ENCODE measurements around the gene ITK.

The ITK gene

DNA sequence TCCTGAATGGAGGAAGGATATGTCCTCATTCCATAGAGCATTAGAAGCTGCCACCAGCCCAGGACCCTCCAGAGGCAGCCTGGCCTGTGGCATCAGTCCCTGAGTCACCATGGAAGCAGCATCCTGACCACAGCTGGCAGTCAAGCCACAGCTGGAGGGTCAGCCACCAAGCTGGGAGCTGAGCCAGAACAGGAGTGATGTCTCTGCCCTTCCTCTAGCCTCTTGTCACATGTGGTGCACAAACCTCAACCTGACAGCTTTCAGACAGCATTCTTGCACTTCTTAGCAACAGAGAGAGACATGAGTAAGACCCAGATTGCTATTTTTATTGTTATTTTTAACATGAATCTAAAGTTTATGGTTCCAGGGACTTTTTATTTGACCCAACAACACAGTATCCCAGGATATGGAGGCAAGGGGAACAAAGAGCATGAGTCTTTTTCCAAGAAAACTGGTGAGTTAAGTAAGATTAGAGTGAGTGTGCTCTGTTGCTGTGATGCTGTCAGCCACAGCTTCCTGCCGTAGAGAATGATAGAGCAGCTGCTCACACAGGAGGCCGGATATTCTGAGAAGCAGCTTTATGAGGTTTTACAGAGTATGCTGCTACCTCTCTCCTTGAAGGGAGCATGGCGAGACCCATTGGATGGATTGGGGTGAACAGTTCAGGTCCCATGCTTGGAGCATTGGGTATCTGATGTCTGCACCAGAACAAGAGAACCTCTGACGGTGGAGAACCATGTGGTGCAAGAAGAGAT is 72.2 kb downstream of the ITK start:
- DNase-seq = no peak

DNA sequence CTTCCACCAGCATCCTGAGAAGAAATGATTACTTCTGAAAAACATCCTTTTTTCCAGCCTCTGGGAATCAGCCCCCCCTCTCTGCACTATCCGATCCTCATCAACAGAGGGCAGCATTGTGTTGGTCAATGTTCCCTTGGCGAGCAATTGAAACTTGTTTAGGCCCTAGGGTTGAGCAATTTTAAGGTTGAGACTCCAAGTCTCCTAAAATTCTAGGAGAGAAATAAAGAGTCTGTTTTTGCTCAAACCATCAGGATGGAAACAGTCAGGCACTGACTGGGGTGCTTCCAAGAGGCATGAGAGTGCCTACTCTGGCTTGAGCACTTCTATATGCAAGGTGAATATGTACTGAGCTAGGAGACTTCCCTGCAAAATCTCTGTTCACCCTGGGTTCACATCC is 72.9 kb downstream of the ITK start:
- DNase-seq = no peak

DNA sequence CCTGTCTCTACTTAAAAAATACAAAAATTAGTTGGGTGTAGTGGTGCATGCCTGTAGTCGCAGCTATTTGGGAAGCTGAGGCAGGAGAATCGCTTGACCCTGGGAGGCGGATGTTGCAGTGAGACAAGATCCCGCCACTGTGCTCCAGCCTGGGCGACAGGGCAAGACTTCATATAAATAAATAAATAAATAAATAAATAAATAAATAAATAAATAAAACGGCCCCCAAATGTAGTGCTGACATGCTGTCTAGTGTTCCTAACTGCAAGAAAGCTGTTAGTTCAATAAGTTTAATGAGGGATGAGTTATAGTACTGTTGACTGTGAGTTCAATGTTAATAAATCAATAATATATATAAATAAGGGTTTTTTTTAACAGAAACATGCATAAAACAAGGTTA is 77.8 kb downstream of the ITK start:
- DNase-seq = no peak

DNA sequence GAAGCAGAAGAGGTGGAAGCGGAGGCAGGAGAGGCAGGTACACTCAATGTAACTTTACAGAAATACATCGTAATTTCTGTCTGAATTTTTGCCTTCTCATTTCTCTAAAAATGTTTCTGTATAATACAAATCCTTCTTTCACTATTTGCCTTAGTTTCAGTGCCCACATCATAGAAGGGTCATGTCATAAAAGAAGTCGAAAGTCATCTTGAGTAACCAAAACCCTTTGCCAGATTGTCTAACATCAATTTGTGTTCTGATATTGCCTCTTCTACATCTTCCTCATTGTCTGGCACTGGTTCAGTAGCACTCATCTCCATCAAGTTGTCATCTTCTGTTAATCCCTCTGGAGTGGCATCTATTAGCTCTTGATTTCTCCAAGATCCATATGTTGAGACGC is 79.1 kb downstream of the ITK start:
- no peak for DNase-seq

DNA sequence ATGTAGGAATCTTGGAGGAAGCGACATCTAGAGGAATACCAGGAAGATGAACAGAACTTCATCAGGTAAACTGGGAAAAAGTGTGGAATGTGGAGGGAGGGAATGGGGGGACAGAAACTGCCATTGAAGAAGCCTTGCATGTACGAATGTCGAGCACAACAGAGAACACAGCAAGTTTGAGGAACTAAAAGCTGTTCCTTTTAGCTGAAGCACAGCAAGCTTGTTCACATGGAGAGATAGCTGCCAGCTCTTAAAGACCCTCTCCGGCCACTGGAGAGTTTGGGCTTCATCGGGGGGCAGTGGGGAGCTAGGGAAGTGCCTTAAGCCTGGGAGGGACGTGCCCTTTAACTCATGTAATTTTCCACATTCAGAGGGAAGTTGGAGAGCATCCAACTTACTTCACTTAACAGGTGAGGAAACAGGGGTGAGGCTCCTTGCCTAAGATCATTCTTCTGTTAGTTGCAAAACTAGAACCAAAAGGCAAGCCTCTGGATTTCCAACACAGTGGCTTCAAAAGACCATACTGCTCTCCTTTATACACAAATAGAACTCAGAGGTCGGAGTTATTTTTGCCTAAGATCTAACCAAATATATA is 83.0 kb downstream of the ITK start:
- DNase-seq = no peak

DNA sequence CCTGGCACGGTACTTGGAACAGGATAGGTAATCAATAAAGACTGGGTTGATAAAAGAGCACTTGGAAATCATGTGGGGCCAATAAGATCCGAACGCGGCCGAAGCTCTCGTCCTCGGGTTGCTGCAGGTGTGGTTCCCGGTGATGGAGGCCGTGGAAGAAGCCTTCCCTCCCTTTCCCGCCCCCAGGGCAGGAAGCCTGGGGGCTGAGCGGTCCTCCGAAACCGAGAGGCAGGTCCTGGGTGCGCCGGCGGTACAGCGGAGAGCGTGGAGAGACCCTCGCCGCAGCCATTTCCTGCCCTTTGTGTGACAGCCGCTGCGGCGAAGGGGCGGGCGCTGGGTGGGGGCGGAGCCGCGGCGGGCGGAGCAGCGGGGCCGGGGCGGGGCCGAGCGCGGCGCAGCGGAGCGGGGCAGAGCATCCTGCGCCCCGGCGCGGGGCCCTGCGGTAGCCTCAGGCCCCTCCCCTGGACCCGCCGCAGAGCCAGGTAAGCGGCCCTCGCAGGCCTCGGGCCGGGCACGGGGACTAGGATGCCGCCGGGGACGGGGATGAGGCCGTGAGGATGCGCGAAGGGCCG is 85.2 kb downstream of the ITK start, which contains the start of gene CYFIP2:
CYFIP2 (plus strand) TSS at position 410 of the 572 bp plus-strand sequence. CDS start 19,239 bp downstream, outside the sequence.
- DNase-seq = peak; percentile 22

- DNase-seq = peak; percentile 19
Observed at GRCh38 chr5:157266286-157267007, 85.8 kb downstream of the ITK start.

DNA sequence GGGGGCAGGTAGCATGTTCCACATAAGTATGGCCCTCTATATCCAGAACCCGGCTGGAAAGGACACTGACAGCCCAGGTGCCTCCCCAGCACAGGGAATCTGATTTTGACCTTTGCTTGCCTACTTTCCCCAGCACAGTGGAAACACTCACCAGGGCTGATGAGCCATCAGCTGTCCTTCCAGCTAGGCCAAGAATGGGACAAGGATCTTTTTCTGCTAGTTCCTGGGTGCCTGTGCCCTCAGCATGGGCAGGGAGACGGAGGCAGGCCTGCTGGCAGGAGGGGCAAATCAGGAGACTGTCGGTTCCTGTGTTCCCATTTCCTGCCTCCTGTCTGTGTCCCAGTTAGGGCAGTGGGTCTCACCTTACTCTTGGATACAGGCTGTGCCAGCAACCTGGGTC is 86.4 kb downstream of the ITK start:
- no peak for DNase-seq

GRCh38 chr5:157267761-157268480 is 87.3 kb downstream of the ITK start:
- no peak for DNase-seq

DNA sequence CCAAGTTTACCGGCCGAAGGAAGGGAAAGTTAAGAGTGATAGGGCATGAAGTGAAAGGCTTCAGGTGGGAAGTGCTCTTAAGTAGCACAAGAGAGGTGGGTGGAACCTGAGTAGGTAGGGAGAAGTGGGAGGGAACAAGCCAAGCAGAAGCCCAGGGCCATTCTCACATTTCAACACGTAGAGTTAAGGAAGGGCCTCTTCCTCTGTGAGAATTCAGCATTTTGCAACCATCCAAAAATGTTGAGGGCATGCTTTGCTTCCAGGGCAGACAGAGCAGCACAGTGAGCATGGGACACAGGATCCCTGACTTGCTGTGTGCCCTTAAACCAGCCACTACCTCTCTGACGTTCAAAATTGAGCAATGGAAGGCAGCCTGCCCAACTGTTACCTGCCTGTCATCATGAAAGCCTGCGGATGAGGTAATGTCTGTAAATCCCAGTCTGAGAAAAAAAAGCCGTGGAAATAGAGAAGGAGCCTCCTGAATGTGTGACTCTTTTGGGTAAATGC is 88.6 kb downstream of the ITK start:
- DNase-seq = peak; percentile 3

- no peak for DNase-seq
Observed at GRCh38 chr5:157269761-157270272, 89.2 kb downstream of the ITK start.

DNA sequence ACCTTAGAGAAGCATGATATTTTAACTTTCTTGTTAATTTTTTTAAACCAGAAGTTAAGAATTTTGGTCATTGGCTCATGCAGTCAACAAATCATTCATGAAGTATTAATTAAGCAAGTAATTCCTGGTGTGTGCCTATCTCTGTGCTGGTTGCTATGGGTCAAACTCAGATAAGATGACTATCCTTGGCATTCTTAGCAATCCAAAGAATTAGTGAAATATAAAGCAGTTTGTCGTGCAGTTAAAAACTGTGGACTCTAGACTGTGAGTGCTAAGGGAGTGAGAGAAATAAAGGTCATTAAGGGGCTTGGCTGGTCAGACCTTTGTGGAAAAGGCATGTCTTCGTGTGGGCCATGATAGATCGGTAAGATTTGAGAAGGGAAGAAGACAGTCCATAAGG is 90.1 kb downstream of the ITK start:
- no peak for DNase-seq

GRCh38 chr5:157271740-157272271 is 91.2 kb downstream of the ITK start:
- no peak for DNase-seq

DNA sequence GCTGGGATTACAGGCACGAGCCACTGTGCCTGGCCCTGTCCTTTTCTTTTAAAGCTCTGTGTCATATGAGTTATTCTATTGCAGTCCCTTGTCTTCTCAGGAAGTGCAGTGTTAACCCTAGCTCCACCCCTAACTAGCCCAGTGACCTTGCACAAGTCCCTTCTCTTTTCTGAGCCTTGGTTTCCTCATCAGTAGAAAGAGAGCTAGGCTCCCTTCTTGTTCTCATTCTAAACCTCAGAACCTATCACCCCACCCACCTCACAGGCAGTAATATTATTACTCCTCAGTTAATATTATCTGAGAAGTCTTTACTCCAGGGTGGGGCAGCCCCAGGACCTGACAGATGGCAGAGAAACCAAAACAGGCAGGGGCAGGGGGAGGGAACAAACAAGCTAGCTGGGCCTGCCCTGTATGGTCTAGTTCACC is 92.5 kb downstream of the ITK start:
- no peak for DNase-seq

DNA sequence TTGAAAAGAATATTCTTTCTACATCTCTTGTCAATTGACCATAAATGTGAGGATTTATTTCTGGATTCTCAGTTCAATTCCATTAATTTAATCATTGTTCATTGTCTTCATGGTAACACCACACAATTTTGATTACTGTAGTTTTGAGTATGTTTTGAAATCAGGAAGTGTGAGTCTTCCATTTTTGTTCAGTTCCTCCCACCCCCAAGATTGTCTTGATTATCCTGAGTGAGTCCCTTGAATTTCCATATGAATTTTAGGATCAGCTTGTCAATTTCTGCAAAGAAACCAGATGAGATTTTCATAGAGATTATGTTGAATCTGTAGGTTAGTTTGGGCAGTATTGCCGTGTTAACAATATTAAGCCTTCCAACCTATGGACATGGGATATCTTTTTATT is 94.8 kb downstream of the ITK start:
- no peak for DNase-seq

- DNase-seq = no peak
Observed at GRCh38 chr5:157278319-157279037, 97.8 kb downstream of the ITK start.

GRCh38 chr5:157279605-157280239 is 99.1 kb downstream of the ITK start:
- no peak for DNase-seq

DNA sequence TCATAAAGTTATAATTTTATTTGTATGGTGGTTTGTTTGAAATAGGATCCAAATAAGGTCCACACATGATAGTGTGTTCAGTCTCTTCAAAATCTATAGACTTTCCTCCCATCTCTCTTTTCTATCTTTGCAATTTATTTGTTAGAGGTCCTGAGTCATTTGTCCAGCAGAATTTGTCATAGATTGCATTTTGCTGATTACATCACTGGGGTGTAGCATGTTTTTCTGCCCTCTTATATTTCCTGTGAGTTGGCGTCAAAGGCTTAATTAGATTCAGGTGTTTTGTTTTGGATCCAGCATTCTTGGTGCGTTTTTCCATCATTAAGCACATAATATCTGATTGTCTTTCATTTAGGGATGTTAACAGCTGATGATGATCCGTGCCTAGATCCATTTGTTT is 100.3 kb downstream of the ITK start:
- no peak for DNase-seq

GRCh38 chr5:157282150-157282549 is 101.5 kb downstream of the ITK start:
- no peak for DNase-seq

- no peak for DNase-seq
Observed at GRCh38 chr5:157283434-157283833, 102.8 kb downstream of the ITK start.
